GM23248 (cell line): ENCODE results near the gene ARFGAP1.

Source experiments
- EZH2 ChIP-seq: fragments of 200-600 bp; sonication (generic); IDR thresholded peaks from 2 replicates; pipeline ENCODE4 v1.6.1; 2018; ENCODE audit warnings: antibody characterized with exemption, mild to moderate bottlenecking; ENCODE audit not compliant: insufficient read depth, poor library complexity, severe bottlenecking
- EZH2phosphoT487 ChIP-seq: fragments of 200-600 bp; sonication (generic); IDR thresholded peaks from 2 replicates; pipeline ENCODE4 v1.6.1; 2018; ENCODE audit warnings: antibody characterized with exemption, moderate library complexity, mild to moderate bottlenecking, low read depth; ENCODE audit not compliant: insufficient read depth

GRCh38 chr20:63230800-63231268 is 41.8 kb upstream of the ARFGAP1 start:
- no peak for TF ChIP-seq EZH2phosphoT487
- TF ChIP-seq EZH2, result no peak
